ENCODE data around the gene AFF3. TPM values are rescaled to one million over a fixed set of nuclear protein-coding genes. Genes with fewer than 3 reads are reported as not detected.

AFF3 gene
- total RNA-seq, 3 donors from 2014 or later (not counting 1 experiment from before 2014, with no cell fraction given) = 4.6 to 9.6 (median 5.6) TPM

GRCh38 chr2:100151310-100151709, 8.9 kb upstream of the AFF3 start:
- peaks cover 4 to 5% of the 10 kb centered on the region in 2 donors for H3K9me3 Mint-ChIP-seq
- no peaks in the 10 kb centered on the region for H3K27me3 ChIP-seq (ENCODE audit: control insufficient read depth, insufficient read depth, low read length)
- ATAC-seq = no peak
- WGBS (ENCODE audit: insufficient coverage) = no CpG with 5 or more reads among the region's 3 CpGs
- H3K36me3 ChIP-seq (ENCODE audit: control insufficient read depth, insufficient read depth, low read length) = no peaks in the 10 kb centered on the region
- no peaks in the 10 kb centered on the region for H3K9me3 ChIP-seq (ENCODE audit: control insufficient read depth, insufficient read depth, low read length)
- peaks cover 4 to 19% of the 10 kb centered on the region in 2 donors for H3K27me3 Mint-ChIP-seq (ENCODE audit: low read depth in 2 of 2)
- TF ChIP-seq CTCF (IDR thresholded peaks at IDR 0.05) = no peak
- DNase-seq = no peak
- H3K36me3 Mint-ChIP-seq = no peaks in the 10 kb centered on the region
- no peak overlapping the region for H3K27ac Mint-ChIP-seq
- H3K27ac ChIP-seq (ENCODE audit: low read length) = no peak overlapping the region
- intact Hi-C loops (cut with micrococcal nuclease) = no loop called here
- H3K4me1 Mint-ChIP-seq = no peaks in the 10 kb centered on the region
- H3K4me3 Mint-ChIP-seq = no peak overlapping the region
- no peak overlapping the region for H3K4me3 ChIP-seq (ENCODE audit: low read length)
- H3K4me1 ChIP-seq (ENCODE audit: control insufficient read depth, insufficient read depth, low read length) = no peaks in the 10 kb centered on the region

GRCh38 chr2:100148883-100149282, 6.5 kb upstream of the AFF3 start:
- Histone ChIP-seq H3K27me3 (ENCODE audit: control insufficient read depth, insufficient read depth, low read length) (no peaks in the 10 kb centered on the region), H3K4me1 (ENCODE audit: control insufficient read depth, insufficient read depth, low read length) (no peaks in the 10 kb centered on the region), H3K4me3 (ENCODE audit: low read length) (no peak overlapping the region), H3K36me3 (ENCODE audit: control insufficient read depth, insufficient read depth, low read length) (no peaks in the 10 kb centered on the region), H3K9me3 (ENCODE audit: control insufficient read depth, insufficient read depth, low read length) (no peaks in the 10 kb centered on the region), H3K27ac (ENCODE audit: low read length) (no peak overlapping the region)
- no peak overlapping the region for H3K4me3 Mint-ChIP-seq
- peaks cover 19 to 28% of the 10 kb centered on the region in 2 donors for H3K27me3 Mint-ChIP-seq (ENCODE audit: low read depth in 2 of 2)
- no peak for TF ChIP-seq CTCF (IDR thresholded peaks at IDR 0.05)
- intact Hi-C loops (cut with micrococcal nuclease) = no loop called here
- H3K36me3 Mint-ChIP-seq = no peaks in the 10 kb centered on the region
- peaks cover 2 to 5% of the 10 kb centered on the region in 2 donors for H3K9me3 Mint-ChIP-seq
- ATAC-seq (no peak), DNase-seq (no peak)
- 88% methylated on average over 4 of the region's 4 CpGs for WGBS (ENCODE audit: insufficient coverage)
- H3K27ac Mint-ChIP-seq = no peak overlapping the region
- peaks cover 0 to 10% of the 10 kb centered on the region in 2 donors for H3K4me1 Mint-ChIP-seq

- whole genome bisulfite sequencing (ENCODE audit: insufficient coverage) = 74% methylated on average over 1 of the region's 2 CpGs
- no peak for TF ChIP-seq CTCF (IDR thresholded peaks at IDR 0.05)
- Mint-ChIP-seq H3K4me1 (peaks cover 19 to 33% of the 10 kb centered on the region in 2 donors), H3K27ac (no peak overlapping the region), H3K9me3 (peaks cover 2 to 3% of the 10 kb centered on the region in 2 donors), H3K27me3 (ENCODE audit: low read depth in 2 of 2) (peaks cover 38 to 41% of the 10 kb centered on the region in 2 donors), H3K4me3 (no peak overlapping the region), H3K36me3 (no peaks in the 10 kb centered on the region)
- Histone ChIP-seq H3K36me3 (ENCODE audit: control insufficient read depth, insufficient read depth, low read length) (no peaks in the 10 kb centered on the region), H3K27me3 (ENCODE audit: control insufficient read depth, insufficient read depth, low read length) (no peaks in the 10 kb centered on the region), H3K4me3 (ENCODE audit: low read length) (no peak overlapping the region), H3K4me1 (ENCODE audit: control insufficient read depth, insufficient read depth, low read length) (peaks cover 20% of the 10 kb centered on the region), H3K27ac (ENCODE audit: low read length) (no peak overlapping the region), H3K9me3 (ENCODE audit: control insufficient read depth, insufficient read depth, low read length) (no peaks in the 10 kb centered on the region)
- DNase-seq (no peak), ATAC-seq (no peak)
- intact Hi-C loops (cut with micrococcal nuclease) = no loop called here
Measured at GRCh38 chr2:100146657-100146960, 4.2 kb upstream of the AFF3 start.

- H3K36me3 ChIP-seq (ENCODE audit: control insufficient read depth, insufficient read depth, low read length) = no peaks in the 10 kb centered on the region
- peaks cover 41 to 43% of the 10 kb centered on the region in 2 donors for H3K27me3 Mint-ChIP-seq (ENCODE audit: low read depth in 2 of 2)
- H3K27ac ChIP-seq (ENCODE audit: low read length) = no peak overlapping the region
- DNase-seq (no peak), ATAC-seq (no peak)
- H3K4me1 Mint-ChIP-seq = peaks cover 19 to 33% of the 10 kb centered on the region in 2 donors
- peaks cover 20% of the 10 kb centered on the region for H3K4me1 ChIP-seq (ENCODE audit: control insufficient read depth, insufficient read depth, low read length)
- 74% methylated on average over 11 of the region's 11 CpGs for WGBS (ENCODE audit: insufficient coverage)
- intact Hi-C loops (cut with micrococcal nuclease) = no loop called here
- TF ChIP-seq CTCF (IDR thresholded peaks at IDR 0.05) = no peak
- no peak overlapping the region for H3K4me3 Mint-ChIP-seq
- H3K27ac Mint-ChIP-seq = no peak overlapping the region
- peaks cover 2 to 3% of the 10 kb centered on the region in 2 donors for H3K9me3 Mint-ChIP-seq
- no peaks in the 10 kb centered on the region for H3K36me3 Mint-ChIP-seq
- H3K9me3 ChIP-seq (ENCODE audit: control insufficient read depth, insufficient read depth, low read length) = no peaks in the 10 kb centered on the region
- no peak overlapping the region for H3K4me3 ChIP-seq (ENCODE audit: low read length)
- no peaks in the 10 kb centered on the region for H3K27me3 ChIP-seq (ENCODE audit: control insufficient read depth, insufficient read depth, low read length)
Measured at GRCh38 chr2:100145893-100146656, 3.7 kb upstream of the AFF3 start.

Data from natural killer cell (primary cell).